Measurements from ENCODE around the gene C4A.

DNA sequence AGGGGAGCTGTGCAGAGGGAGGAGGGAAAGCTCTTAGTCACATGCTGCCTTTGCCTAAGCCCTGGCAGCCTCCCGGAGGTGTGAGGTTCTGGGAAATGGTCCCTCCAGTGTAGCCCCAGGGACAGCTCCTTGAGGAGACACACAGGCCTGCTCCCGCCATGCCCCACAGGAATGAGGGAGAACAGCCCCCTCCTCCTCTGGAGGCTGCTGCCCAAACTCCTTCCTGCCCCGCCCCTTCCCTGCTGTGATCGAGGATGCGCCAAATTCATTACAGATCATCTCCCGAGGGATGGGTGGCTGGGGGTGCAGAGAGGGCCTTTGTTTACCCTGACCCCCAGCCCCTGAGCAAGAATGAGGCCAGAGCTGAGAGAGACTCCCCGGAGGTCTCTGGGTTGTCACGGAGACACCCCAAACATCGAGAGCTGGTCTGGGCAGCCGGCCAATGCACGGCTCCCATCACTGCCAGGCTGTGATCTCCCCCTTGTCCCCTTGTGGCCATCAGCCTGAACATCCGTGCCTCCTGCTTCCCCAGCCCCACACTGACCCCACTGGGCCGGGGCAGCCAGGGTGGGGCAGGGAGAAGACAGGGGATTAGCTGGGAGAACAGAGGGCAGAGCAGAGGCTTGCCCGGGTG, 64.7 kb downstream of the C4A start:
- TF ChIP-seq LEF1 (IDR thresholded peaks at IDR 0.05; ENCODE audit: borderline replicate concordance) (no peak), HDGF (IDR thresholded peaks at IDR 0.05; ENCODE audit: borderline replicate concordance) (no peak), ARNT (IDR thresholded peaks at IDR 0.05) (no peak), BHLHE40 (IDR thresholded peaks at IDR 0.05; ENCODE audit: borderline replicate concordance) (no peak), FOXM1 (IDR thresholded peaks at IDR 0.05; ENCODE audit: borderline replicate concordance) (no peak), FOXK2 (IDR thresholded peaks at IDR 0.05) (no peak), SUZ12 (IDR thresholded peaks at IDR 0.05) (no peak), SP1 (IDR thresholded peaks at IDR 0.05) (no peak), ZNF384 (IDR thresholded peaks at IDR 0.05) (no peak), FOXA1 (IDR thresholded peaks at IDR 0.05) (no peak), TARDBP (IDR thresholded peaks at IDR 0.05) (no peak), NFRKB (IDR thresholded peaks at IDR 0.05) (no peak), ELF4 (IDR thresholded peaks at IDR 0.05) (no peak), L3MBTL2 (conservative IDR thresholded peaks at IDR 0.05) (no peak)
